Fibroblast of the aortic adventitia (primary cell): ENCODE results near the gene DLX1. TPM values are rescaled to one million over a fixed set of nuclear protein-coding genes. Genes with fewer than 3 reads are reported as not detected.

ENCODE experiments used
- total RNA-seq: library from RNA; depleted of rRNA; stranded (reverse); fragments of >200 nt; gene quantifications from 2 replicates; pipeline ENCODE4 v1.2.3, GENCODE V29; 2012; ENCODE audit warnings: low replicate concordance

The DLX1 gene
- total RNA-seq, 1 donor, result 0.99 TPM

Other genes starting within 250 kb of the DLX1 start
- 17.1 and 23.0 TPM in 2 replicates for gene SLC25A12, start 191.3 kb upstream of the DLX1 start, total RNA-seq
- gene HAT1, start 163.0 kb upstream of the DLX1 start, total RNA-seq, result 42.0 and 81.4 TPM in 2 replicates
- 4.0 and 14.3 TPM in 2 replicates for gene METAP1D, start 85.6 kb upstream of the DLX1 start, total RNA-seq
- gene DLX2, start 17.4 kb downstream of the DLX1 start, total RNA-seq, result 0.72 TPM in 1 of 2 replicates, not detected in the other